GM10248 (cell line): ENCODE results near the gene CFH.

Experiments
- CTCF ChIA-PET: fragments of 300-600 bp; sonication (Branson Sonifier 250); formaldehyde crosslinking; extraction: SDS; loops from one replicate; lab custom pipeline; 2021; ENCODE audit warnings: antibody characterized with exemption; lab: Yijun Ruan, JAX
- POLR2A ChIA-PET: fragments of 350-650 bp; sonication (Branson Sonifier 250); formaldehyde crosslinking; extraction: SDS; loops from one replicate; lab custom pipeline; 2020; ENCODE audit warnings: antibody characterized with exemption; lab: Yijun Ruan, JAX
- DNase-seq: peaks from one replicate; pipeline ENCODE4 v3.0.0; 2012; ENCODE audit errors: extremely low spot score
- TF ChIP-seq, protein P1 (sequence below): IDR thresholded peaks from 2 replicates; pipeline ENCODE4 v1.5.1; 2012; ENCODE audit warnings: mild to moderate bottlenecking, low read depth; ENCODE audit errors: extremely low read depth, missing control alignments, control extremely low read depth

CFH gene

DNA sequence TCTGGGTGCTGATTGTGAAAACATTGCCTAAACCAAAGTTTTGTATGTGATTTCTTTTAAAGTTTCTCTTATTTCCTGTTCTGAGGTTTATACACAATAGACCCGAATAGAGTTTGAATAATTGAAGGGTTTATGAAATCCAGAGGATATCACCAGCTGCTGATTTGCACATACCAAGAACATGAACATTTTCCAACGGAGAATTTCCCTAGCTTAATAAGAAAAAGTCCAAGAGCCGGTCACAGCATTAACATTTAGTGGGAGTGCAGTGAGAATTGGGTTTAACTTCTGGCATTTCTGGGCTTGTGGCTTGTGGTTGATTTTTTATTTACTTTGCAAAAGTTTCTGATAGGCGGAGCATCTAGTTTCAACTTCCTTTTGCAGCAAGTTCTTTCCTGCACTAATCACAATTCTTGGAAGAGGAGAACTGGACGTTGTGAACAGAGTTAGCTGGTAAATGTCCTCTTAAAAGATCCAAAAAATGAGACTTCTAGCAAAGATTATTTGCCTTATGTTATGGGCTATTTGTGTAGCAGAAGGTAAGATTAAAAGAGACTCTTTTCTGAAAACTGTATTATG, at the start of gene CFH:
CFH (plus strand) TSS at position 407 of the 579 bp plus-strand sequence; CDS start at position 482, 75 bp downstream.
- CTCF ChIA-PET = no interaction called here
- TF ChIP-seq, protein P1, sequence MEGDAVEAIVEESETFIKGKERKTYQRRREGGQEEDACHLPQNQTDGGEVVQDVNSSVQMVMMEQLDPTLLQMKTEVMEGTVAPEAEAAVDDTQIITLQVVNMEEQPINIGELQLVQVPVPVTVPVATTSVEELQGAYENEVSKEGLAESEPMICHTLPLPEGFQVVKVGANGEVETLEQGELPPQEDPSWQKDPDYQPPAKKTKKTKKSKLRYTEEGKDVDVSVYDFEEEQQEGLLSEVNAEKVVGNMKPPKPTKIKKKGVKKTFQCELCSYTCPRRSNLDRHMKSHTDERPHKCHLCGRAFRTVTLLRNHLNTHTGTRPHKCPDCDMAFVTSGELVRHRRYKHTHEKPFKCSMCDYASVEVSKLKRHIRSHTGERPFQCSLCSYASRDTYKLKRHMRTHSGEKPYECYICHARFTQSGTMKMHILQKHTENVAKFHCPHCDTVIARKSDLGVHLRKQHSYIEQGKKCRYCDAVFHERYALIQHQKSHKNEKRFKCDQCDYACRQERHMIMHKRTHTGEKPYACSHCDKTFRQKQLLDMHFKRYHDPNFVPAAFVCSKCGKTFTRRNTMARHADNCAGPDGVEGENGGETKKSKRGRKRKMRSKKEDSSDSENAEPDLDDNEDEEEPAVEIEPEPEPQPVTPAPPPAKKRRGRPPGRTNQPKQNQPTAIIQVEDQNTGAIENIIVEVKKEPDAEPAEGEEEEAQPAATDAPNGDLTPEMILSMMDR = no peak
- no peak for DNase-seq
- POLR2A ChIA-PET = no interaction called here

DNA sequence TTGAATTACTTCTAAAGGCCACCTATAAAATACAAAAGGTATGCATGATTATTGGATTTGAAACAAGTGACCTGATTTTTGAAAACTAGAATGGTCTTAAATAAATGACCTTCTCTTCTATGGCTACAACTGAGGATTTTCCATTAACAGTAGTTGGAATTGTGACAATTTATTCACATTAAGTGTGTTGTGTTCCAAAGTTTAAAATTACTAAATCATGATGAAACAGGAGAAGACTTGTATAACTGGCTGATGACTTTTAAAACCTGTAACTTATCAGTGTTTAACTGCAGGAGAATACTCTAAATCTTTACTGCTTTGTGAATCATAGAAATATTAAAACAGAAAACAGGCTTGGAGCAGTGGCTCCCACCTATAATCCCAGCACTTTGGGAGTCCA, 48.2 kb upstream of the CFH start:
- CTCF ChIA-PET = no interaction called here

GRCh38 chr1:196607981-196608380, 43.9 kb upstream of the CFH start:
- no peak for DNase-seq
- TF ChIP-seq, protein P1 = no peak
- ChIA-PET CTCF (no interaction called here), POLR2A (no interaction called here)

More for the DNA sequence above, 48.2 kb upstream of the CFH start:
- POLR2A ChIA-PET = no interaction called here
- DNase-seq = no peak
- TF ChIP-seq, protein P1 = no peak

DNA sequence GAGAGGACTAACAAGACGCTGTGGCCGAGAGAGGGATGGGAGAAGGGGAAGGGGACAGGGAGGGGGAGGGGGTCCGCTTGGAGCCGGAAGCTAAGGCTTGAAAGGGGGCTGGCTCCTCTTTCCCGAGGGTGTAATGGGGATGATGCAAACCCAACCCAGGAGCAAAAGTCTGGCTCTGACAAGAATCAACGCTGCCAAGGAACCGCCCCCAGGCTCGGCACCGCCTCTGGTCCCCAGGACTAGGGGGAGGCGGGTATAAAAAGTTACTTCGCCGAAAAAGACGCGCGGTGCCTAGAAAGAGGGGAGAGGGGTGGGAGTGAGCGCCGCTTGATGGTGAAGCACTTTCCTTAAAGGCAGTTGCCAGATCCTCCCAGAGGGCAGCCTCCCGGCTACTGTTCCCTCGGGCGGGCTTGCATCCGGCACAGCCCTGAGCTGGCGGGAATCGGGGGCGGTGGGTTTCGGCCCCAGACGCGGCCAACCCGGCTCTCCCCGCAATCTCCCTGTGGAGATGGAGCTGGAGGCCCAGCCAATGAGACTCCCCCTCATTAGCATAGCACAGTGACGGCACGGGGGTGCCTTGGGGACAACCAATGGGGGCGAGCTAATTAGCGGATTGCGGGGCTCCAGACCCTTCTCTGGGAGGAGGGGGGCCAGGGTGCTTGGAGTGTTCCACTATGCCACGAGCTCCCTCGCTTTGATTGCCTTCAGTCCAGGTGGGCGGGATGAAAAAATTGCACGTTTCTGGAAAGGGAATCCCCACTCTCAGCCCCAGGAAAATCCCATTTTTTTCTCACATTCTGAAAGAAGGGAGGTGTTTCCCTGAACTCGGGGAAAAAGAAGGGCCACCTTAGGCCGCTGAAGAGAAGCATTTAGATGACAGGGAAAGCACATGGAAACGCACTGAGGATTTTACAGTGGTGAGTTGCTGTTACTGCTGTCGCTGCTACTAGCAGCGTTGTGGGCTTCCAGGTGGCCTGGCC, 43.2 kb upstream of the CFH start, which contains the start of gene KCNT2:
KCNT2 (minus strand) TSS at position 51 of the 980 bp plus-strand sequence. CDS start 131 bp downstream, outside the sequence.
- DNase-seq = peak; percentile 6
- POLR2A ChIA-PET = no interaction called here
- CTCF ChIA-PET = interaction anchor here (0.9 to 1.0 kb wide), 2 partner anchors 12 to 53 kb away, joined by 3 to 4 read pairs; no protein-coding TSS in a partner anchor
- TF ChIP-seq, protein P1 = no peak

- TF ChIP-seq, protein P1 = no peak
- no peak for DNase-seq
- ChIA-PET POLR2A (no interaction called here), CTCF (interaction anchor here (0.9 to 1.0 kb wide), 2 partner anchors 12 to 53 kb away, joined by 3 to 4 read pairs; no protein-coding TSS in a partner anchor)
These were observed 42.5 kb upstream of the CFH start for GRCh38 chr1:196609370-196609737.

DNA sequence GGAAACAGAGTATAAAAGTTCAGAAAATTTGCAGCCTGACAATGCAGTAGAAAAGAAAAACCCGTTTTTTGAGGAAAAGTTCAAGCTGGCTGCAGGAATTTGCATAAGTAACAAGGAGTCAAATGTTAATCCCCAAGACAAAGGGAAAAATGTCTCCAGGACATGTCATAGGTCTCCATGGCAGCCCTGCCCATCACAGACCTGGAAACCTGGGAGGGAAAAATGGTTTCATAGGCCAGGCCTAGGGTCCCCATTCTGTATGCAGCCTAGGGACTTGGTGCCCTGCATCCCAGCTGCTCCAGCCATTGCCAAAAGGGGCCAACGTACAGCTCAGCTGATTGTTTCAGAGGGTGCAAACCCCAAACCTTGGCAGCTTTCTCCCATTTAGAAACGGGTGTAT, 40.0 kb upstream of the CFH start:
- POLR2A ChIA-PET = no interaction called here

More for the DNA sequence above, 40.0 kb upstream of the CFH start:
- CTCF ChIA-PET = no interaction called here
- no peak for DNase-seq
- TF ChIP-seq, protein P1 = no peak
